Mammary epithelial cell (primary cell): ENCODE results near the gene SLC38A7.

ENCODE experiments used
- CTCF ChIP-seq, 2 donors: IDR thresholded peaks in 1 of 2; conservative IDR thresholded peaks in 1 of 2; 2 replicates each; pipeline ENCODE4 v1.5.1; 2011 to 2012; ENCODE audit warnings: inconsistent platforms in 2 of 2, low read length in 2 of 2, mild to moderate bottlenecking in 2 of 2, control low read depth in 1 of 2, low read depth in 1 of 2; ENCODE audit not compliant: insufficient read depth in 1 of 2; ENCODE audit errors: extremely low read depth in 1 of 2
- EZH2 ChIP-seq: IDR thresholded peaks from 2 replicates; pipeline ENCODE4 v1.6.1; 2012; ENCODE audit warnings: low read length, inconsistent platforms, borderline replicate concordance

GRCh38 chr16:58709333-58709732 is 24.8 kb upstream of the SLC38A7 start:
- TF ChIP-seq CTCF (conservative IDR thresholded peaks at IDR 0.05 in 1 of 2, IDR thresholded peaks at IDR 0.05 in 1 of 2; ENCODE audit: extremely low read depth in 1 of 2, insufficient read depth in 1 of 2, low read depth in 1 of 2, low read length in 2 of 2) (no peak), EZH2 (no peak)
